NOMO-1 (cell line): ENCODE data around the gene TPT1.
"Not testable (repeated sequence)": the region's sequence is repeated elsewhere in the genome, so short reads cannot be mapped to it uniquely, and the experiment has no call there.

Experiments
- DNase-seq, 2 experiments: peaks; one replicate each; lab custom pipeline; 2025; ENCODE audit not compliant: unreplicated experiment in 2 of 2; lab: John Stamatoyannopoulos, UW

Gene TPT1

GRCh38 chr13:45368005-45368404 is 27.0 kb upstream of the TPT1 start:
- no peak for DNase-seq

- DNase-seq, result peak; percentile 76 to 91
These were observed 26.4 kb upstream of the TPT1 start for GRCh38 chr13:45367358-45367757.

- DNase-seq, result no peak
These were observed 24.5 kb upstream of the TPT1 start for GRCh38 chr13:45365558-45365885.

- no peak for DNase-seq
These were observed 24.0 kb upstream of the TPT1 start for GRCh38 chr13:45364876-45365557.

- DNase-seq, result no peak
These were observed 22.0 kb upstream of the TPT1 start for GRCh38 chr13:45362939-45363338.

DNA sequence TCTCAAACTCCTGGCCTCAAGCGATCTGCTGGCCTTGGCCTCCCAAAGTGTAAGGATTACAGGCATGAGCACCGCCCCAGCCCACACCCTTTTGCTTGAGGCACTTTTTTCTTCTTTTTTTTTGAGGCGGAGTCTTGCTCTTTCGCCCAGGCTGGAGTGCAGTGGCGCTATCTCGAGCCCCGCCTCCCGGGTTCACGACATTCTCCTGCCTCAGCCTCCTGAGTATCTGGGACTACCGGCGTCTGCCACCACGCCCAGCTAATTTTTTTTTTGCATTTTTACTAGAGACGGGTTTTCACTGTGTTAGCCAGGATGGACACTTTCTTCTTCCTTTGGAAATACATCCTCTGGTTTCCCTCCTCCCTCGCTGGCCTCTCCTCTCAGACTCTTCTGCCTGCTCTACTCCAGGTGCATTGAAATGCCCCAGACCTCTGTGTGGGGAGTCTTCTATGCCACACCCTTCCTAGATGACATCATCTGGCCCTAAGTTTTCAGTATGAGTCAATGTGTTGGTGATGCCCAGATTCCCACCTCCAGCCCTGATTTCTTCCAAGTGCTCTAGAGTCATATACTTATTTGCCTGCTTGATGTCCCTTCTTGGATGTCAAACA is 20.7 kb upstream of the TPT1 start:
- DNase-seq, result no peak

- no peak for DNase-seq
These were observed 16.1 kb upstream of the TPT1 start for GRCh38 chr13:45356966-45357672.

- DNase-seq, result peak in 1 of 2 experiments; percentile 28
These were observed 12.9 kb upstream of the TPT1 start for GRCh38 chr13:45353895-45354294.

DNA sequence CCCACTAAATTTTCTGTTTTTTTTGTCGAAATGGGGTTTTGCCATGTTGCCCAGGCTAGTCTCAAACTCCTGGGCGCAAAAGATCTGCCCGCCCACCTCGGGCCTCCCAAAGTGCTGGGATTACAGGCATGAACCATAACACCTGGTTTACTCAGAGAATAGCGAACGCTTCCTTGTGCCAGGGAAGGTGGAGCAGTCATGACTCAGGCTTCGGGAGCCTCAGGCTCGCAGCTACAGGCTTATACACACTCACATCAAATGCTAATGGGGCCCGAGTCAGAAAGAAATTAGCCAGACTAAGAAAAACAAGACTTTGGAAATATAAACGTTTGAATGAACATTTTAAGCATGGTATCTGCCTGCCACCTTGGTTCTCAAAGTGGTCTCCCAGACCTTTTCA is 11.0 kb upstream of the TPT1 start:
- DNase-seq, result no peak

- DNase-seq, result no peak
These were observed 9.2 kb upstream of the TPT1 start for GRCh38 chr13:45350152-45350551.

DNA sequence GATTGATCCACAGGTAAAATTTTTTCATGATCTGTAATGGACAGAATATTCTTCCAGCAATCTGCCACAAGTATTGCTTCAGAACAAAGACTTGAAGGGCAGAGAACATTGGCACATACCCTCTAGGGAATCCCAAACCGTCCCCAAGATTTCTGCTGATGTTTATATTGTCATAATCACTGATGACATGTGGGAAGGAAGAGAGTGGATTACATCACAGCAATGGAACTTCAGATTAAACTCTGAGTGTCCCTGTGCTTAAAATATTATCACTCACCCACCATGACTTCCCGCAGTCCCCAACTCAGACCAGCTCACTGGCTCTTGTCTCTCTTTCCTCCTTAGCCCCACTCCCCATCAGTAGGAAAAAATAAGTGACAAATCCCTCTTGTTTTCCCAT is 8.5 kb upstream of the TPT1 start:
- DNase-seq, result no peak

GRCh38 chr13:45344064-45344463 is 3.1 kb upstream of the TPT1 start:
- DNase-seq, result not testable (repeated sequence)

- DNase-seq, result not testable (repeated sequence)
These were observed 2.1 kb upstream of the TPT1 start for GRCh38 chr13:45343102-45343501.

DNA sequence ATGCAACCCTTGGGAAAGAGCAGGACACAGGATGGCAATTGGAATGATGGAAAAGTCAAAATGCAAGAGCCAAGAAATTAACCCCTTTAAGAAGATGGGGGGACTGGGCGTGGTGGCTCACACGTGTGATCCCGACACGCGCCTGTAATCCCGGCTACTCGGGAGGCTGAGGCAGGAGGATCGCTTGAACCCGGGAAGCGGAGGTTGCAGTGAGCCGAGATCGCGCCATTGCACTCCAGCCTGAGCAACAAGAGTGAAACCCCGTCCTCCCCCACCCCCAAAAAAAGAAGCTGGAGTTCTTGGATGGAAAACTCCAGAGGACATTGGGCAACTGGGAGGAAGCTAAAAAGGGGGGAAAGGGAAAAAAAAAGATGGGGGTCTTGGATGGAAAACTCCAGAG is 1.7 kb upstream of the TPT1 start:
- not testable (repeated sequence) for DNase-seq

GRCh38 chr13:45341799-45342500 is 967 bp upstream of the TPT1 start:
- DNase-seq, result peak; percentile 61 to 79

DNA sequence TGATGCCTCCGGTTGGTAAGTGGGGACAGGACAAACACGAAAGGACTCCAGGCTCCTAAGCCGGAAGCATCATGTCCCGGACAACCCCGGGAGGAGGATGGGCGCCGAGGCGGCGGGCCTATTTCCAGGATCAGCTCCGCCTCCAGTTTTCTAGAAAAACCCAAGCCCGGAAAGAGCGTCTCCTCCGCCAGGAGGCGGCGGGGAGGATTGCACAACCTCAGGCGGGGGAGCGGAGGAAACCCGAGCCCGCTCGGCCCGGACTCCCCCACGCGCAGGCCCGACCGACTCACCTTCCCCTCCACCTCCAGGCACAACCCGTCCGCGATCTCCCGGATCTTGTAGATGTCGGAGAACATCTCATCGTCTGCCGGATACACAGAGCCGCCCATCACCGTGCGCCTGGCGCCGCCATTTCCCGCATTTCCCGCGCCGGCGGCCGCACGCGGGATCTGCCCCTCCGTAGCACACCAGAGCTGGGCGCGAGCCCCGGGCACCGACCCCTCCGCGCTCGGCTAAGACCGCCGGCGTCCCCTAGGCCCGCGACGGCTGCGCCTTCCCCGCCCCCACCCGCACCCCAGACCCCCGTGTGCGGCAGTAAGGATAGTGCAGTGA is 455 bp downstream of the TPT1 start:
- DNase-seq, result peak; percentile 62 to 65

GRCh38 chr13:45339867-45340266 is 1.1 kb downstream of the TPT1 start:
- no peak for DNase-seq

GRCh38 chr13:45339399-45339798 is 1.6 kb downstream of the TPT1 start:
- no peak for DNase-seq

DNA sequence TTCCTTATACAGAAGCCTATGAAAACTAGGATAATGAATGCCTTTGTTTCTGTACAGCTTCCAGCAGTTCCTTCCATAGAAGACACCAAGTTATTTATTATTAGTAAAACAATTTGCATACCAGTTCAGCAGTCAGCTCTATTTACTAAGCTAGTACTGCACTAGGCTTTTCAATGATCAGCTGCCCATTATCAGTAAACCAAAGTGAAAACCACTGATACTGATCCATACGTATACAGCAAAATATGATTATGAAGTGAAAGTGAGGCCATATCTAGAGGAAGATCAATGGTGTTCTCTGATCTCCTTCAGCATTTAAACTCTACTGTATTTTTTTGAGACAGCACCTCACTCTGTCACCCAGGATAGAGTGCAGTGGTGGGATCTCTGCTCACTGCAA is 3.2 kb downstream of the TPT1 start:
- no peak for DNase-seq

GRCh38 chr13:45337395-45337794 is 3.6 kb downstream of the TPT1 start:
- no peak for DNase-seq
